ENCODE measurements around the gene PRKCG.
A peak's percentile ranks its signal among the peaks of the same experiment; 100 is the strongest.
"Not testable (repeated sequence)": the region's sequence is repeated elsewhere in the genome, so short reads cannot be mapped to it uniquely, and the experiment has no call there.

Gene PRKCG

DNA sequence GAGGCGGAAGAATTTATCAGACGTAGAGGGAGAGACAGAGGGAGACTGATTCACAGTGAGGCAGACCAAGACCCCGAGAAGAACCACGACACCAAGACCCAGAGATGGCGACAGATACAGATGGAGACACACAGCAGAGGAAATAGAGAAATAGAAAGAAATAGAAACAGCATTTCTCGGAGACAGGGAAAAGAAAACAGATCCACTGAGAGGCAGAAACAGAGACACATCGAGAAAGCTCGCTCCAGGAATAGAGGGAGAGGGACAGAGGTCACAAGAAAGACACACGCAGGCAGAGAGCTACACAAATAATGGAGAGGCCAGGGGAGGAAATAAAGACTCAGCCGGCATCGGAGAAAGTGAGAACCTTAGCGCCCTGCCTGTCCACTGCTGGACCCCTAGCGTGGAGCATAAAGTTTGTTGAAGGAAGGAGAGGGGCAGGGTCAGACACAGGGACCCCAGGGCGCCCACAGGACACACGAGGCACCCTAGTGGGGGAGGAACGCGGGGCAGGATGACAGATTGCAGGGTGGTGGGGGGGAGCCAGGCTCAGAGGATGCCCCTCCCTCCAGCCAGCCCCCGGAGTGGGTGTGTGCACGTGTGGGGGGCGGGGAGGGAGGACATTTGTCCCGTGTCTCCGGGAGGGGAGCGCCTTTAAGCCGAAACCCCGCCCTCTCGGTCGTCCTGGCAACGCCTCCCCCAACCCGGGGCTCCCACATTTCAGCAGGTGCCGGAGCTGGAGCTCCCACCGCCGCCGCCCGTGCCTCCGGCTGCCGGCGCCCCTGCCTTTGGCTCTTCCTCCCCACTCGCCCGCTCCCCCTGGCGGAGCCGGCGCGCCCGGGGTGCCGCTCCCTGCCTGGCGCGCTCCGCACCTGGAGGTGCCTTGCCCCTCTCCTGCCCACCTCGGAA lies at the start of gene PRKCG:
Gene PRKCG (plus strand): TSS at position 716 of the 909 bp plus-strand sequence. CDS start 298 bp downstream, outside the sequence.
- DNase-seq (ENCODE audit: low spot score): peak; percentile 54

DNA sequence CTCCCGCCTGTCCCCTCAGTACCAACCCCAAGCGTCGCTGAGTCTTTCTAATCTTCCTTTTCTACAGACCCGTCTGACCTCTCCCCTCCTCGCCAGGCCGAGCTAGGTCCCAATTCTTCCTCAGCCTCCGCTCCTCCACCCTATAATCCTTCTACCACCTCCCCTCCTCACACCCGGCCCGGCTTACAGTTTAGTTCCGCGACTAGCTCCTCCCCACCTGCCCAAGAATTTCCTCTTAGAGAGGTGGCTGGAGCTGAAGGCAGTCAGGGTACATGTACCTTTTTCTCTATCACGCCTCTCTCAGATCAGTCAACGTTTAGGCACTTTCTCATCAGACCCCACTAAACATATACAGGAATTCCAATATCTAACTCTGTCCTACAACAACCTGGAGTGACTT lies 49.1 kb upstream of the PRKCG start:
- not testable (repeated sequence) for DNase-seq (ENCODE audit: low spot score)

- DNase-seq (ENCODE audit: low spot score): not testable (repeated sequence)
Observed at GRCh38 chr19:53838446-53838845, 43.6 kb upstream of the PRKCG start.

- not testable (repeated sequence) for DNase-seq (ENCODE audit: low spot score)
Observed at GRCh38 chr19:53840241-53840640, 41.8 kb upstream of the PRKCG start.

- not testable (repeated sequence) for DNase-seq (ENCODE audit: low spot score)
Observed at GRCh38 chr19:53840914-53841313, 41.1 kb upstream of the PRKCG start.

DNA sequence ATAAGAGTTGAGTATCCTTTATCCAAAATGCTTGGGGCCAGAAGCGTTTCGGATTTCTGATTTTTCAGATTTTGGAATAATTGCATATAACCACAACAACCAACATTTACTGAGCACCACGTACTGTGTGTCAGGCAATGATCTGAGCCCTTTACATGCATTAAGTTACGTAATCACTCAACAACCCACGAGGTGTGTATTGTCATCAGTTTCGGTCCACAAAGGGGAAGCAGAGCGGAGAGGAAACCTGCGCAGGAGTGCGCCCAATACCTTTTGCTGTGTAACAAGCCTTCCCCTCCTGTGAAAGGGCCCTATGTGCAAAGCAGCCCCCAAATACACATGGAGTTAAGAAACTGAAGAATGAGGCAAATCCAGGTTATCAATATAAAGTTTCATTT lies 37.1 kb upstream of the PRKCG start:
- DNase-seq (ENCODE audit: low spot score): no peak

GRCh38 chr19:53847555-53847954 lies 34.4 kb upstream of the PRKCG start:
- DNase-seq (ENCODE audit: low spot score): no peak

- DNase-seq (ENCODE audit: low spot score): no peak
Observed at GRCh38 chr19:53849237-53849676, 32.7 kb upstream of the PRKCG start.

DNA sequence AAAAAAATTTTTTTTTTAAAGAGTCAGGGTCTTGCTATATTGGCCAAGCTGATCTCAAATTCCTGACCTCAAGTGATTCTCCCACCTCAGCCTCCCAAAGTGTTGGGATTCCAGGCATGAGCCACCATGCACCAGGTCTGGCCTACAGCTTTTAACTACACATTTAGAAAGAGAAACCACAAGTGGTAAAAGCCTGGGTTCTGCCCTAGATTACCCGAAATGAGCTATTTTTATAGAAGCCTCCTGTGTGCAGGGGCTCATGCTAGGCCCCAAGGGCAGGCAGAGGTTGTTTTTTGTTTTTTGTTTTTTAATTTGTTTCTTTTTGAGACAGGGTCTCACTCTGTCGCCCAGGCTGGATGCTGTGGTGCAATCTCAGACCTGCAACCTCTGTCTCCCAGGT lies 28.3 kb upstream of the PRKCG start:
- DNase-seq (ENCODE audit: low spot score): no peak

GRCh38 chr19:53864308-53864836 lies 17.6 kb upstream of the PRKCG start:
- peak; percentile 39 for DNase-seq (ENCODE audit: low spot score)

DNA sequence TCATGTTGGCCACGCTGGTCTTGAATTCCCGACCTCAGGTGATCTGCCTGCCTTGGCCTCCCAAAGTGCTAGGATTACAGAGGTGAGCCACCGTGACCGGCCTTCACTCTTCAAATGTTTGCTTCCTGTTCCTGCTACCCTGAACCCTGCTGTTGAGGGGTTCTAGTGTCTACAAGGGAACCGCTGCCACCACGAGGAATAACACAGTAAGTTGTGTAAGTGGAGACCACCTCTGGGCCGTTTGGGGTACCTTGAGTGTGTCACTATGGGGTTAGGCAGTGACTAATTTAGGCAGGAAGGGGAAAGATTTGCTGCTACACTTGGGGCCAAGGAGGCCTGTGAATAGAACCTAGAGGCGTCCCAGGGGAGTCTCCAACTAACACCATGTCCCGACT lies 16.5 kb upstream of the PRKCG start:
- no peak for DNase-seq (ENCODE audit: low spot score)

- peak; percentile 66 for DNase-seq (ENCODE audit: low spot score)
Observed at GRCh38 chr19:53865918-53866864, 15.8 kb upstream of the PRKCG start.

DNA sequence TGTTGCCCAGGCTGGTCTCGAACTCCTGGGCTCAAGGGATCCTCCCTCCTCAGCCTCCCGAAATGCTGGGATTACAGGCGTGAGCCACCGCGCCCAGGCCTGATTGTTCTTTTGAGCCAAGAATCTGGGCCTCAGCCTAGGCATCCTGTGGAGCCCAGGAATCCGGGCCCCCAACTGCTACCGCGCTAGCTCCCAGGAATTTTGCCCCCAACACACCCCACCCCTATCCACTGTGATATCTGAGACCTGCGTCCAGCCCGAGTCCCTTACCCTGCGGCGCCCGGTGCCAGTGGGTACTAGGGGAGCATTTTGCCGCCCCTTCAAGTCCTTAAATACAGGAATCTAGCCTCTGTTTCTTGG lies 15.2 kb upstream of the PRKCG start:
- no peak for DNase-seq (ENCODE audit: low spot score)

- DNase-seq (ENCODE audit: low spot score): peak; percentile 84
Observed at GRCh38 chr19:53867225-53868090, 14.5 kb upstream of the PRKCG start, which contains the start of gene MYADM. Gene MYADM (plus strand): TSS chr19:53867883. CDS start chr19:53873530, 5,647 bp downstream.

- no peak for DNase-seq (ENCODE audit: low spot score)
Observed at GRCh38 chr19:53868091-53868891, 13.7 kb upstream of the PRKCG start.

- DNase-seq (ENCODE audit: low spot score): peak; percentile 20
Observed at GRCh38 chr19:53868892-53869804, 12.8 kb upstream of the PRKCG start.

- not testable (repeated sequence) for DNase-seq (ENCODE audit: low spot score)
Observed at GRCh38 chr19:53869805-53870484, 12.1 kb upstream of the PRKCG start.

DNA sequence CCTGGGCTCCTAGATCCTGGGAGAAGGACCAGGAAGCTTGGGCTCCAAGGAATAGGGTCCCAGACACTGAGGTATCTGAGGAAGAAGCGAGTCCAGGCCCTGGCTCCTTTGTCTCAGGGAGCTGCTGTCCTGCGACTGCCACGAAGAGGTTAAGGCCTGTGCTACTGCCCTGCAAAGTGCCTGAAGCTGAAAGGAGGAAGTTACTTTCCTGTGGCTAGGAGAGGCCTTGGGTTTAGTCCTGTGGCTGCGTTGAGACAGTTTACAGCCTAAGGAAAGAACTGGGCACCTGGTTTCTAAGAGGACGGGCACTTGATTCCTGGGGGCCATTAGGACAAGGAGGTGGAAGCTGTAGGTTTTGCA lies 11.5 kb upstream of the PRKCG start:
- no peak for DNase-seq (ENCODE audit: low spot score)

- no peak for DNase-seq (ENCODE audit: low spot score)
Observed at GRCh38 chr19:53871454-53871853, 10.5 kb upstream of the PRKCG start.
